ENCODE data around the gene C1QL4.

Gene C1QL4

DNA sequence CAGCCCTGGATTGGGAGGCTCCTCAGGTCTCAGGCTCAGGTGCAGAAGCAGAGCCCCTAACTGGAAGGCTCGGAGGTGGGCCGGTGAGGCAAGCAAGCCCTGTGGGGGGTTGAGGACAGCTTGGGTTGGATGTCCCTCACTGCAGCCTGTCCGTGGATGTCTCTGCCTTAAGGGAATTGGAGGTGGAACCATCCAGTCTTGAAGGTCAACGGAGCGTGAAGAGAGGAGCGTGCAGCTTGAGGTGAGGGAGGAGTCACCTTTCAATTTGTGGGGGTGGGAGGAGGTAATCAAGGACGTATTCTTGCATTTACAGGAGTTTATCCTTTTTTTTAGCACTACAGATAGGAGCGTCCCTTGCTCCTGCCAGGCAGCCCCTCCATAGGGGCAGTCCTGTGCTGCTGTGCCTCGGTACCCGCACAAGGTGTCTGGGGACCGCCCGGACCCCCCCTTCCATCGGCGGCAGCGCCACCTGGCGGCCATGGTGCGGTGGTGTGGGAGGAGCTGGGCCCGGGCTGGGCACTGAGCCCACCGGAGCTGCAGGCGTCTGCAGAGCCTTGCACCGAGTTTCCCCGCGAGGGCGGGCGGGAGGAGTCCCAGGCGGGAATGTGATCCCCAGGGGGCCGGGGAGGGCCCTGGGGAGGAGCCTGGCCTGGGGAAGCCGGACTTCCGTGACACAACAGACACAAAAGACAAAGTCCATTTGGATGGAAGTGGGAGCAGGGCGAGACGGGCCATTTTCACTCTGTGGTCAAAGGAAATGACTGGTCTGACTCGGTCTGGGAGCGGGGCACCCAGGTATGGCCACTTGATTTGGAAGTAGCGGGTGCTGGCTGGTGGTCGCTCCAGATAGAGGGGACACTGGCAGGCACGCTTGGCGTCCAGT lies 10.6 kb upstream of the C1QL4 start:
- no peak for DNase-seq (ENCODE audit: low read depth)

DNA sequence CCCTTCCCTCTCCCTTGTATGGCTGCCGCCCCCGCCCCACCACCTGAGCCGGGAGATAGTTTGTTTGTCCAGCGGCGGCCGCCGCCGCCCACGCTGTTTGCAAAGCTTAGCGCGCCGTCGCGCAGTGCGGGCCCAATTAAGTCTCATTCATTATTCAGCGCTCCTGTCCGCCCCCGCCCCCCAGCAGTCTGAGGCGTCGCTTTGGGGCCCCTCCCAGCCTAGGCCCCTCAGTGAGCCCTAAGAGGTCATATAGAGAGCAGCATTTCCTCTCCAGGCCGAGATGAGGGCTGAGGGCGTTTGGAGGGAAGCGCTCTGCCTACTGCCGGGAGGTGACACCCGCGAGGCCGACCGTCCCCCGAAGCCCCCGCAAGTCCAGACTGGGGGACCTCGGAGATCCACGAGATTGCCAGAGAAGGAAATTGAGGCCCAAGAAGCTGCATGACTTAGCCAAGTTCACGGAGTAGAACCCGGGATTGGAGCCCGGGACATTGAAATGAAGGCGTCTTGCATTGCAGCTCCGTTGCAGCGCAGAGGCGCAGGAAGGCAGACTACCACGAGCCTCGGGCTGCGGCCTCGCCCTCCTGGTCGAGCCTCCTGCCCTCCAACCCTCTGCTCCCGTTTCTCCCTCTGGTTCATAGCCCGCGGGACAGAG lies 9.8 kb upstream of the C1QL4 start, which contains the start of gene DNAJC22:
Gene DNAJC22 (plus strand): TSS at position 230 of the 652 bp plus-strand sequence. CDS start 1,985 bp downstream, outside the sequence.
- no peak for DNase-seq (ENCODE audit: low read depth)

DNA sequence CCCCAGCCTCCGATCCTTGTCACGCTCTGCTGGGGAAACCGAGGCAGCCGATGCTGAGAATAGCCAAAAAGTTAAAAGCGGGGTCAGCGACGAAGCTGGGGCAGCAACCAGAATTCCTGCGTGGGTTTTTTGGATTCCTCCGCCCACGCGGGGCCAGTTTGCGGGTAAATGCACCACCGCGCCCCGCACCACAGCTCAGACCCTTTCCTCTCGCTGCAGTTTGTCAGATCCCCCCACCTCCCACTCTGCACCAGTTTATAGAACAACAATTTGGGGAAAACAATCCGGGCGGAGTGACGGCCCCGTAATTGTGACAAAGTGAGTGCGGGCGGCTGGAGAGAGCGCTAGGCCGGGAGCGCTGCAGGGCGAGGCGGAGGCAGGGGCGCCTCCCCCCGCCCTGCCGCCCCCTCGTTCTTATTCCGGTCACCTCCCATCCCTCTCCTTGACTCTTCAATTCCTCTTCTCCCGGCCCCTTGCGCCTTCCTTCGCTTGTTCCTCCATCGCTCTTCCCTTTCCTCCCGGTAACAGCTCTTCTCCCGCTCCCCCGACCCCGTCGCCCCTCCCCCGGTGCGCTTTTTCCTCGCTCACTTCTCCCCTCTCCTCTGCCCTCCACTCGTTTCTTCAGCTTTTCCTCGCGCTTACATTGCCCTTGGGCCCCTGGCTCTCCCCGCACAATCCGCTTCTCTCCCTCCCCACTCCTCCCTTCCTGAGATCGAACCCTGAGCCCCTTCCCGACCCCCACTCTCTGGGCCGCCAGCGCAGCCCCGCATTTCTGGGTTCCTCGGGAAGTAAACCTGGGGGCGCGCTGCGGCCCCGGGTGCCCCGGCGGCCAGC lies 9.1 kb upstream of the C1QL4 start:
- no peak for DNase-seq (ENCODE audit: low read depth)

DNA sequence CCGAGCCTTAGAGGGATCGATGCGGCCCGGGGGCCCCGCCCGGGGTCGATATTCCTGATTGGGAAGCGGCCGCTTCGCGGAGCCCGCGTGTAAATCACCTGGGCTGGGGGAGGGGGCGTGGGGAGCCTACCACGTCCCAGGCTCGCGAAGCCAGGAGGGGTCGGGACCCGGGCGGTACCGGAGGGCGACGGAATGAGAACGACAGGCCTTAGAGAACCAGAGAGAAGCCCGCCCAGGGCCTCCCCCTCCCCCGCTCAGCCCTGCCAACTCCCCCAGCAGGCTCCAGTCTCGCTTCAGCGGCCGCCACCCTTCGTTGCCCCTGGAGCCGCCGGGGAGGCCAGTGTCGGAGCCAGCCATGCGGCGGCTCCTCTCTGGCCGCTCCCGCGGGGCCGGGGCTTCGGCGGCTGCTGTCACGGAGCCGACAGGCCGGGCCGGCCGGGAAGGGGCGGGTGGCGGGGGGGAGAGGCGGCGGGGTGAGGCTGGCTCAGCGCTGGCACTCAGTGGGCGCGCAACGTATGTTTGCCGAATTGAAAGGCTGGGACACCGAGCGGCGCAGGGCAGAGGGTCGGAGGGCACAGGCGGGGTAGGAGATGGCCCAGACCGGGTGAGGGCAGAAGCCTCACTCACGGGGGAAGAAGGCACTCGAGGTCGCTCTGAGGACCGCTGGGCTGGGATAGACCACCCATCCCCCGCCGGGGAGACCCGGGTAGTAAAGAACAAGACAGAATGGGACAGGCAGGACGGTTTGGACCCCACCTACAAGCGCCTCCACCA lies 8.2 kb upstream of the C1QL4 start:
- no peak for DNase-seq (ENCODE audit: low read depth)

DNA sequence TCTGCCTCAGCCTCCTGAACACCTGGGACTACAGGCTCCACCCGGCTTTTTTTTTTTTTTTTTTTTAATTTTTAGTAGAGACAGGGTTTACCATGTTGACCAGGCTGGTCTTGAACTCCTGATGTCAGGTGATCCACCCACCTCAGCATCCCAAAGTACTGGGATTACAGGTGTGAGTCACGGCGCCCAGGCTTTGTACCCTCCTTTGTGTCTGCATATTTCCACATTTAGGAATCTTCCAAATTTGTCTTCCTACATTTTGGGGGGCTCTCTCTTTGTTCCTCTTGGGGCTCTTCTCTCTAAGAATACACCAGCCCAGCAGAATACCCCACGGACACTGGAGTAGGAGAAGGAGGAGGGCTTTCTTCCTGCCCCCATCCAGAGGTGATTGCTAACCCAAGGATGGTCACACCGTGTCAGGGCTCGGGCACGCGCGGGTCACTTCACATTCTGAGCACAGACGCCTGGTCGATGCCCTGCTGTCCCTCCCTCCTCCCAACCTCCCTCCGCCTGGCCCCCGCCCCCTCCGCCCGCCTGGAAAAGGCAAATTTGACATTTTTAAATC lies 7.6 kb upstream of the C1QL4 start:
- no peak for DNase-seq (ENCODE audit: low read depth)

DNA sequence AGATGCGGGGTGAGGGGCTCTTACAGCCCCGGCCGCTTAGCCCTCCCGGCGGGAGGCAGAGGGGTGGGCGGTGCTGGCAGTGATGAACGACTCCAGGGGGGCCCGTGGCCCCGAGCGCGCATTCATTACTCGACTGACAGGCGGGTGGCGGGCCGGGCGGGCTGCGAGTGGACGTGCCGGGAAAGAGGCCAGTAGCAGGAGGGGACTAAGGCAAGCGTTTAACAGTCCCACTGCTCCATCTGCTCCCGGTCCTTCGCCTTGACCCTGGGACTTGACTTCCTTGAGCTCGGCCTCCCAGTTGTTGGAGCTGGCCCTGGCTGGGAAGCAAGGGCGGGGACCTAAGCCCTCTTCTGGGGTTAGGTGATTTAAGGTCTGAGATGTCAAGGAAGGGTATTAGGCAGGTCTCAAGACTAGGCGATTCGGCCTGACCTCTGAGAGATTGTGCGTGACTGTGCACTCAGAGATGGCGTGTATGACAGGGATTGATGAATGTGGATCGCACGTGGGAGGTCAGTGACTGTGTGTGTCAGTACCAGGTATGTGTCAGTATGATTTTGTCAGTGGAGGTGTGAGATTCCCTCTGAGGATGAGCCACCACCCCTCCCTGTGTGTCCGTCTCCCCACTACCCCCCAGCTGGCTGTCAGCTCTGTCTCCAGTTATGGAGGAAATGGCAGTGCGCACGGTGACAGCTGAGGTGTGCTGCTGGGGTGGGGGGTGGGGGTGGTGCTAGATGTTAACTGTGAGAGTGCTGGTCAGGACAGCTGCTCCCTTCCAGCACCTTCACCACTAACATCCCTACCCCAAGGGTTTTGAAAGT lies 6.1 kb upstream of the C1QL4 start:
- no peak for DNase-seq (ENCODE audit: low read depth)

DNA sequence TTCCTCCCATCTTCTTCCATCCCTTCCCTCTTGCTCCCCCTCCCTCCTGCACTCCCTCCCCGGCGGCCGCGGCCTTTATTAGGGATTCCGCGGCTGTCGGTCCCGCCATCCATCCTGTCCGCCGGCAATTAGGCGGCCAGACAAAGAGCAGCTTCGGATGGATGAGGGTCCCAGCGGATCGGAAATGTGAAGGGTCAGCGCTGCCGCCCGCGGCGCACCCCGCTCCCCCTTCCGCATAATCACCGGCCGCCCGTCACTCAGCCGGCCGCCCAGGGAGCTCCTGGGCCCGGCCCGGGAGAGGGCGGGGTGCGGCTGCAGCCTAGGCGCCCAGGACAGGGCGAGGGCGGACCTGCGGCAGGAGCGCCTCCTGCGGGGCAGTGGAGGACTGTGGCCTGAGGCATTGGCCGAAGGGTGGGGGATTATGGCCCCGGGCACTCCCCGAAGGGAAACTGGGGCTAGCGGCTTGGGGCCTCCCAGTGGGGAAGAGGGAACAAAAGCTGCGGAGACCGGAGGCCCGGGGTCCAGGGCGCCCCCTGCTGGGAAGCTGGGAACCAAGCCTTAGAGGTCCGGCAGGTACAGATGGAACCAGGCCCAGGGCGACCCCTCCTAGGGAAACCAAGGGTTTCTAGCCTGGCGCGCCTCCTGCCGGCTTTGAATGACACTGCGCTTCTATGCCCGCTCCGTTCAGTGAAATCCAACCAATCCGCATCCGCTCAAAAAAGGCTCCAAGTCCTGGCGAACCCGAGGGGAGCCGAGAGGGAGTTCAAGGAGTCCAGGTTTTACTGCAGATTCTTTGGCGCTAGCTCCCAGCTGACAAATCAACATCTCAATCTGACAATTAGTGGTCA lies 5.3 kb upstream of the C1QL4 start:
- peak; percentile 59 for DNase-seq (ENCODE audit: low read depth)

DNA sequence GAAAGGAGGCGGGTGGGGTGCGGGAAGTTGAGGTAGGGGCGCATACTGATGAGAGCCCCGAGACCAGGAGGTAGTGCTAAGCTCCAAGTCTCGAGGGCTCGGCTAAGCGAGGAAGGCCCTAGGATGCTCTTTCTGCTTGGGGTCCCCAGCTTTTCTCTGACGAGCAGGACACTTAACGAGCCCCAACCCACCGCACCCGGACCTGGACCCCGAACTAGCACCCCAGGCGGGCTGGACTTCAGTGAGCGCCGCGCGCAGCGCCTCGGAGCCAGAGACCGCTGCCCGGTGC lies 4.7 kb upstream of the C1QL4 start:
- no peak for DNase-seq (ENCODE audit: low read depth)

DNA sequence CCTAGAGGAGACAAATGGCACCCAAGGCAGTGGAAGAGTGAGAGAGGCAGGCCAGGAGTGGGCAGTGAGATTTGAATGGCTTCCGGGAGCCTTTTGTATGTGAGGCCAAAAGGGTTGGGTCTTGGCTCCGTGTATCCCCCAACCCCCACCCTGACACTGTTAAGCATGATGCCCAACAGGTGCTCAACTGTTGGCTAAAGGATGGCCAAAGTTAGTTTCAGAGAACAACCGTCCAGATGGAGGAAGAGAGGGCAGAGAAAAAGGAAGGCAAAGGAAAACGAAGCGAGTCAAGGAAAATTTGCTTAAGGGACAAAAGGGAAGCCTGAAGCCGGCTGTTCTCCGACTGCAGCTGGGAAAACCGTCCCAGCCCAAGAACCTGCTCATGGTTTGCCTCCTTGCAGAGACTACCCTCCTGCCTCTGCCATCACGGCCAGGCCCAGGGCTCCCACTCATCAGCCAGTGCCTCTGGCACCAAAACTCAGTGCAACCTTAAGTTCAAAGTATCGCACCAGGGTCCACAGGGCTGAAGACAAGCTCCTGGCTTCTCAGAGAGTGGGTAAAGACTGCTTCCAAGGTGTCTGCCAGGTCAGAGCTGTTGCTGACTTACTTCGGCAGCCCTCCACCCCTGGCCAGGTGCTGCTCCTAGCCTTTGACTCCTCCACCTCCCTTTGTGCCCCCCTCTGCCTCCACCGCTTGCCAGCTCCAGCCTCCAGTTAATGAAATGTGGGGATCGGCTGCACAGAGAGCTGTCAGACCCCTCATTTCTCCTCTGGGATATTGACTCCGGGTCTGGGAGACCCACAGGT lies 4.2 kb upstream of the C1QL4 start:
- no peak for DNase-seq (ENCODE audit: low read depth)

DNA sequence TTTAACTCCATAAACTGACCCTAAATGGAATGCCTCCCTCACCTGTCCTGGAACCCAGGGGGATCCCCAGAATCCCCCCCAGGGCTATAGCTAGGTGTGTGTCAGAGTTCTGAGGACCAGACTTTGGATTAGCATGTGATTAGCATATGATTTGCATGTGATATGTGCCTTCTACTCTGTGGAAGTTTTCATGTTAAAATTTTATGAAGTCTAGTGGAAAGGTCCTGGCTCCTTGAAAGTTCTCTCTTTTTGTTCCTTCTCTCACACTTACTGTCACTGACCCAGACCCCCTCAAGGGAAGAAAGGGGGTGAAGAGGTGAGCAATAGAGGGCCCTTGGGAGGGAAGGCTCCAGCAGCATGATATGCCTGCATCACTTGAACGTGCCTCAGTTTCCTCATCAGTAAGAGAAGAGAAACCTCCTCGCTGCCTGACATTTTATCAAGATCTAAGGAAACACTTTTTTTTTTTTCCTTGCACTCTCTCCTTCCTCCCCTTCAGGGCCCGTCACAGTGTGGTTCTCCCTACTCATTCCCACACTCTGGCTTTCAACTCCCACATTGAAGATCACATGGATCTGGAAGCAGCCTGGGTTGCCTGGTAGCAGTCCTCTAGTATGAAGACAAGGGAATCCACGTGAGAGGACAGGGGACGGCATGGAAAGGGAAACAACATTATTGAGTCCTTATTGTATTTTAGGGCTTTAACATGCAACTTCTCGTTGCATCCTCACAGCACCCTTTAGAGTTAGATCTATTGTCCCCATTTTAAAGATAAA lies 3.3 kb upstream of the C1QL4 start:
- no peak for DNase-seq (ENCODE audit: low read depth)

DNA sequence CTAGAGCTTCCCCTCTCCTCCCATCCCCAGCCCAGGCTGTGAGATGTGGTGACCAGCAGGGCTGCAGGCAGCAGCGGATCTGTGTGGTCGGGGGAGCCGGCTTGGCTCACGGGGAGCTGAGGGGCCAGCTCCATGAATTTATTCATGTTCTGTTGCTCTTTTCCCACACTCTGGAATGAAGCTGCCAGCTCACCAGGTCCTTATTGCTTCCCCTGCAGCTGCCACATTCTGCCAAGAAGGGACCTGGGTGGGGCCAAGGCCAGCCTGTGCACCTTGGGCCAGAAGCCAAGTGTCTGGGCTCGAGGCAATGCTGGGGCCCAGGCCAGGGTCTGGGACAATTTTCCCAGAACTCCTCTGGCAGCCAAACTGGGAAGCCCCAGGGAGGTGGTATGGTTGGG lies 2.5 kb upstream of the C1QL4 start:
- no peak for DNase-seq (ENCODE audit: low read depth)

DNA sequence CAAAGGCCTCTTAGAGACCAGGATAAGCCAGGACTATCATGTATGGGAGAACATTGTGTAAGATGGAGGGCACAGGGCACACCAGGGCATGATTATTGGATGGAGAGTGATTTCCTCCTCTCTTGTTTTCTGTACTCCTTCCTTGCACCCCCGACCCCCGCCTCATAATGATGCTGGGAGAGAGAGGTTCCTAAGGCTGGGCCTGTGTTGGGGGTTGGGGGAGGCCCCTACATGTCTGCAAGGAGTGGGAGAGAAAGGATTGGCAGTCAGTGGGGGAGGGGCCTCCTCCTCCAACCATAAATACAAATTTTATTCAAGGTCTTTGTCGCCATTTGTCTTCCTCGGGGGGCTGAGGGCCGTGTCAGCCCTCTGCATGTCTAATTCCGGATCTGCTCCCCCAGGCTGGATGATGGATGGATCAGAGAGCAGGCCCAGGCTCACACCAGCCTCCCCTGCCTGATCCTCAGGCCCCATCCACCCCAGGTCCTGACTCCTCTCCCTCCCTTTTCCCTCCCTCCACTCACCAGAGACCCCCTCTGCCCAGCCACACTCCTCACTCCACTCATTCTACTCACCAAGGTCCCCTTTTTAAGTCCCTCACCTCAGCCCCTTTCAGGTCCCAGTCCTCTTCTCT lies 2.0 kb upstream of the C1QL4 start:
- no peak for DNase-seq (ENCODE audit: low read depth)

DNA sequence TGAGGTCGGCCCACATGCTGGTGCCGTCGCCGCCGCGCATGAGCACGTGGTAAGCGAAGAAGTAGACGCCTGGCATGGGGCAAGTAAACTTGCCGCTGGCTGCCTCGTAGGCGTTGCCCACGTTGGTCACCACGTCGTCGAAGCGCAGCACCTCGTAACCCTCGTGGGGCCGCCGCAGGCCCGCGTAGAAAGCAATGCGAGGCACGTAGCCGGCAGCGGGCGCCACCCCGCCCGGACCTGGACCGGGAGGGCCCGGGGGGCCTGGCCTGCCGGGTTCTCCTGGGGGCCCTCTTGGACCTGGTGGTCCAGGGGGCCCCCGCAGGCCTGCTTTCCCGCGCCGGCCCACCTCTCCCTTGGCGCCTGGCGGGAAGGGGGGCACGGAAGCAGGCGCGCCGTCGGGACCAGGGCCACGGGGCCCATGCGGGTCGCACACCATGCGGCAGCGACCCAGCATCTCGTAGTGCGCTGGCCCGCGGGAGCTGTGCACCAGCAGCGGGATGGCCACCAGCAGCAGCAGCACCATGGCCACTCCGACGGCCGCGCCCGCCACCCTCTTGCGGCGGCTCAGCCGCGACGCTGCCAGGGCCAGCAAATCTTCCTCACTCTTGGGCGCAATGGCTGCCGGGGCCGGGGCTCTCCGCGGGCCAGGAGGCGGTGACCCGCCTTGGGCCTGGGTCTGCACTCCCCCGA lies 888 bp downstream of the C1QL4 start:
- DNase-seq (ENCODE audit: low read depth), result no peak

DNA sequence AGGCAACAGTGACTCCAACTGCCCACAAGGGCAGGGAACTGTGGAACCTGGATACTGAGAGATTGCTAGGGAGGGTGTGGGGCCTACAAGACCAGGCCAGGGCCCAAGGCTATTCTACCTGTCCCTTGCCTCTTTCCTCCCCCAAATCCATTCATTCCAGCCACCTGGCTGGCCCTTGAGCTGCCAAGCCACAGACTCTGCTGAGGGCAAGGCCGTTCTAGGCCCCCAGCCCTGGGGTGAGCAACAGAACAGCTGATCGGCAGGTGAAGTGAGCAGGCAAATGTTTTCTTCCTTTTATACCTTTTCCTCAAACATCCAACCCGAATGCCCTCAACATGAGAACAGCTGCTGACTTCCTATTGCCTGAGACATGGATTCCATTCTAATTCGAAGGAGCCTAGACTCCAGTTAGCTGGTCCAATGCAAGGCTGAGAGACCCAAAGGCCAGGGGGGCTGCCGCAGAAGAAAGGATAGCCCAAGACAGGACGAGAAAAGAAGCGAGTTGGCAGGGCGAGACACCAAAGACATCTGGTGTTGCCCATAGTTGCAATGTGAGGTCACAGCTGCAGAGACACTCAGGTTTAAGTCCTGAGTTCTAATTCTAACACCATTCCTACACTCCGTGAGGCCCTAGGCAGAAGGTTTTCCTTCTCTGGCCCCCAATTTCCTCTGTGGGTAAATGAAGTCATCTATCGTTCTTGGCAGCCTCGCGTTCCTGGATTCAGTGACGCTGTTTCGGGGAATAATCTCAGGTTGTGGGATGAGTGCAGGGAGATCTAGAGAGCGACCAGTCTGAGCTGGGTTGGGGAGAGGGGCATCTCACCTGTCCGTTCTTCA lies 1.7 kb downstream of the C1QL4 start:
- DNase-seq (ENCODE audit: low read depth), result no peak

DNA sequence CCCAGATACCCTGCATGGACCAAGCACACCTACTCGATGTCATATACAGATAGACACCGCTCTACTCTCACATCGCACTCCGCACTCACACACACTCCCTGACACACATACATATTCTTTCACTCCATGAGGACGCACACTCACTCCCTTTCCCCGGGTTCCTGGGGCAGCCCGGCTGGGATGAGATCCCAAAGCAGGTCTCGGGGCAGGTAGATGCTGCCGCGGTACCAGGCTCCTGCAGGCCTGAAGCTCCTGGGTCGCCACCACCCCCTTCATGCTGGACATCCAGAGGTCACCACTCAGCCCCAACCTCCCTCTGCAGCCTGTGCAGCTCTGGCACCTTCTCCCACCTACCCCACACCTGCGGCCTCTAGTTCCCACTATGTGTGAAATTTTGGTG lies 2.3 kb downstream of the C1QL4 start:
- DNase-seq (ENCODE audit: low read depth), result no peak

DNA sequence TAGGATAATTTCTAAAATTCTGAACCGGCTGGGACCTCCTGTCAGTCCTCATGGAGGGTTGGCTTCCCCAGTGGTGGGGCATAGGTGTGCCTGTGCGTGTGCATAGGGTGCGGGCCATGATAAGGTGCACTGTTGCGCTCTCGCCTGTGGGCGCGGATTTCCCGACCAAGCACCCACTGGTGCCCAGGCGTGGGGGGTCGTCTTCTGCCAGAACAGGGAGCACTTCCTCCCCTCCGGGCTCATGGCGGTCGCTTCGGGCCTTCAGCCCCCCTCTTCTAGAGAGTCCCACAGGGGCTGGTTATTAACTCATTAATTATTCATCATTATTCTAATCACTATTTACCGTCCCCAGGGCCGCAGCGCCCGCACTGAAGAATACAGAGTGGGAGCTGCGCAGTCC lies 2.8 kb downstream of the C1QL4 start:
- no peak for DNase-seq (ENCODE audit: low read depth)

Data from fibroblast of the conjunctiva (primary cell).